Ovary (tissue), 3 donors: ENCODE measurements around the gene GRIK4.

ENCODE experiments used
- POLR2A ChIP-seq: fragments of 450-650 bp; IDR thresholded peaks from one replicate; pipeline ENCODE4 v1.6.1; 2017; ENCODE audit warnings: antibody characterized with exemption, mild to moderate bottlenecking, moderate library complexity
- TF ChIP-seq, protein P1 (sequence below), 3 donors: fragments of 450-650 bp in 2 of 3; fragments of 200-600 bp in 1 of 3; IDR thresholded peaks; one replicate each; pipeline versions ENCODE4 v1.5.1 to v1.8.0; 2016 to 2022; ENCODE audit warnings: antibody characterized with exemption in 3 of 3, mild to moderate bottlenecking in 1 of 3
- donor health status: DM: no; HTN: no; CAD: no.

DNA sequence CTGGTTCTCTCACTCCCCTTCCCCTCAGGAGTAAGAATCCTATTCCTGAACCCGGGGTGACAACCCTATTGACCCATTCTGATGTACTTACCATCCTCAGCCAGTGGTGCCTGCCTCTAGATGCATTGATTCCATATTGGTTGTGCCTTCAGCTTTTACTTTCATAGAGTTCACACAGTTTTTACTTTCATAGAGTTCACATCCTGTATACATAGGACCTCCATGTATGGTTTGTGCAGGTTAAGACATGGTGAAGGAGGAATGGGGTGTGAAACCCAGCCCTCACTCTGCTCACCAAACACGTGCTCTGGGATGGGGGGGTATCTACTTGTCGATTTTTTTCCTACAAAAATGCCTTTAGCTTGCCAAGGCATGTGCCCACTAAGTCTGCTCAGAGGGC, 406.7 kb downstream of the GRIK4 start:
- no peak for TF ChIP-seq POLR2A
- TF ChIP-seq, protein P1, sequence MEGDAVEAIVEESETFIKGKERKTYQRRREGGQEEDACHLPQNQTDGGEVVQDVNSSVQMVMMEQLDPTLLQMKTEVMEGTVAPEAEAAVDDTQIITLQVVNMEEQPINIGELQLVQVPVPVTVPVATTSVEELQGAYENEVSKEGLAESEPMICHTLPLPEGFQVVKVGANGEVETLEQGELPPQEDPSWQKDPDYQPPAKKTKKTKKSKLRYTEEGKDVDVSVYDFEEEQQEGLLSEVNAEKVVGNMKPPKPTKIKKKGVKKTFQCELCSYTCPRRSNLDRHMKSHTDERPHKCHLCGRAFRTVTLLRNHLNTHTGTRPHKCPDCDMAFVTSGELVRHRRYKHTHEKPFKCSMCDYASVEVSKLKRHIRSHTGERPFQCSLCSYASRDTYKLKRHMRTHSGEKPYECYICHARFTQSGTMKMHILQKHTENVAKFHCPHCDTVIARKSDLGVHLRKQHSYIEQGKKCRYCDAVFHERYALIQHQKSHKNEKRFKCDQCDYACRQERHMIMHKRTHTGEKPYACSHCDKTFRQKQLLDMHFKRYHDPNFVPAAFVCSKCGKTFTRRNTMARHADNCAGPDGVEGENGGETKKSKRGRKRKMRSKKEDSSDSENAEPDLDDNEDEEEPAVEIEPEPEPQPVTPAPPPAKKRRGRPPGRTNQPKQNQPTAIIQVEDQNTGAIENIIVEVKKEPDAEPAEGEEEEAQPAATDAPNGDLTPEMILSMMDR (IDR thresholded peaks at IDR 0.05): no peak
